Activated T-helper 1 cell treated with anti-CD3 and anti-CD28 coated beads, Interleukin-2, amount 50 U/mL, for 16 hours (primary cell): ENCODE results near the gene TNFAIP3.
"Not testable (repeated sequence)": the region's sequence is repeated elsewhere in the genome, so short reads cannot be mapped to it uniquely, and the experiment has no call there.

Experiments used
- DNase-seq, 2 donors: peaks; one replicate each; pipeline ENCODE4 v3.0.0-alpha.2; 2020; ENCODE audit warnings: low read depth in 1 of 2, low spot score in 1 of 2

The TNFAIP3 gene

DNA sequence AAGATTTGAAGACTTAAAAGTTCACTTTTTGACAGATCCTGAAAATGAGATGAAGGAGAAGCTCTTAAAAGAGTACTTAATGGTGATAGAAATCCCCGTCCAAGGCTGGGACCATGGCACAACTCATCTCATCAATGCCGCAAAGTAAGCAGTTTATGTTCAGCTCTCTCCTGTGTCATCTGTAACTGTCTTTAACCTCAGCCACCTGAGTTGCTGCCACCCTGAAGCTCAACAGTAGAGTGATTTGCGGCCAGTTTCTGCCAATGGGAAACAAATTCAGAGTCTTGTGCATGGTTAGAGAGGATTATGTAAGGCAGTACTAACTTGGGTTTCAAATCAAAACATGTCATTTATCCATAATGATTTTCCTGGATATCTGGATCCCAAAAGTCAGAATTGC is 10.1 kb downstream of the TNFAIP3 start:
- DNase-seq: no peak

- no peak for DNase-seq
Measured at GRCh38 chr6:137877606-137878005, 10.5 kb downstream of the TNFAIP3 start.

- no peak for DNase-seq
Measured at GRCh38 chr6:137878029-137878428, 11.0 kb downstream of the TNFAIP3 start.

- DNase-seq: no peak
Measured at GRCh38 chr6:137878486-137879285, 11.6 kb downstream of the TNFAIP3 start.

DNA sequence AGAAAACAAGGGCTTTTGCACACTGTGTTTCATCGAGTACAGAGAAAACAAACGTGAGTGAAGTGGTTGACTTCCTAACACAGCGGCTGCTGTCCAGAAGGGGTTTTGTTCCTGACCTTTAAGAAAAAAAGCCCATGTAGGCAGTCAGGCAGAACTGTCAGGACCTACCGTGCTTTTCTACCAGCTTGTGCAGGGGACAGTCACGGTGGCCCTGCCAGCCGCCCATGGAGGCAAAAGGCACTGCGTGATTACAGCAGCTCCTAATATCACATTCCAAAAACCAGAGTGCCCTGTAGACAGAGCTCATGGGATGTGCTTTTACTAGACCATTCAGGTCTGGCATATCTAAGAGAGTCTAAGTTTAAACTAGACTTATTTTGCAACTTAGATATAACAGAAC is 12.2 kb downstream of the TNFAIP3 start:
- no peak for DNase-seq

- no peak for DNase-seq
Measured at GRCh38 chr6:137879885-137880745, 13.1 kb downstream of the TNFAIP3 start.

DNA sequence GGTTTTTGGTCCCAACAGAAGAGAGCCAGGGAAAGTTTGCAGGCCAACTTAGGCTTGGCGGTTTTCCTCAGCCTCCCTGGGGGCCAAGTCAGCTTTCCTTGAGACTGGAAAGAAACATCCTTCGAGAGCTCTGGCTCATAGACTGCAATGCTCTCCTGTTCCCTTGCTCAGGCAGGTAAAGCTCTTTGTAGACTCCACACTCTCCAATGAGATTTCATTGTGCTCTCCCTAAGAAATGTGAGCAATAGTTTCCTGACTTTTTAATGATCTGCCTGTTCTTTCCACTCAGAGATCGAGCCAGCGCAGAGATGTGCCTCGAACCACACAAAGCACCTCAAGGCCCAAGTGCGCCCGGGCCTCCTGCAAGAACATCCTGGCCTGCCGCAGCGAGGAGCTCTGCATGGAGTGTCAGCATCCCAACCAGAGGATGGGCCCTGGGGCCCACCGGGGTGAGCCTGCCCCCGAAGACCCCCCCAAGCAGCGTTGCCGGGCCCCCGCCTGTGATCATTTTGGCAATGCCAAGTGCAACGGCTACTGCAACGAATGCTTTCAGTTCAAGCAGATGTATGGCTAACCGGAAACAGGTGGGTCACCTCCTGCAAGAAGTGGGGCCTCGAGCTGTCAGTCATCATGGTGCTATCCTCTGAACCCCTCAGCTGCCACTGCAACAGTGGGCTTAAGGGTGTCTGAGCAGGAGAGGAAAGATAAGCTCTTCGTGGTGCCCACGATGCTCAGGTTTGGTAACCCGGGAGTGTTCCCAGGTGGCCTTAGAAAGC is 13.9 kb downstream of the TNFAIP3 start:
- no peak for DNase-seq

DNA sequence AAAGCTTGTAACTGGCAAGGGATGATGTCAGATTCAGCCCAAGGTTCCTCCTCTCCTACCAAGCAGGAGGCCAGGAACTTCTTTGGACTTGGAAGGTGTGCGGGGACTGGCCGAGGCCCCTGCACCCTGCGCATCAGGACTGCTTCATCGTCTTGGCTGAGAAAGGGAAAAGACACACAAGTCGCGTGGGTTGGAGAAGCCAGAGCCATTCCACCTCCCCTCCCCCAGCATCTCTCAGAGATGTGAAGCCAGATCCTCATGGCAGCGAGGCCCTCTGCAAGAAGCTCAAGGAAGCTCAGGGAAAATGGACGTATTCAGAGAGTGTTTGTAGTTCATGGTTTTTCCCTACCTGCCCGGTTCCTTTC is 14.4 kb downstream of the TNFAIP3 start:
- DNase-seq: no peak

- no peak for DNase-seq
Measured at GRCh38 chr6:137882225-137882961, 15.3 kb downstream of the TNFAIP3 start.

GRCh38 chr6:137883400-137884148 is 16.5 kb downstream of the TNFAIP3 start:
- DNase-seq: no peak

- DNase-seq: no peak
Measured at GRCh38 chr6:137884149-137884909, 17.3 kb downstream of the TNFAIP3 start.

- DNase-seq: not testable (repeated sequence)
Measured at GRCh38 chr6:137884910-137885229, 17.8 kb downstream of the TNFAIP3 start.

DNA sequence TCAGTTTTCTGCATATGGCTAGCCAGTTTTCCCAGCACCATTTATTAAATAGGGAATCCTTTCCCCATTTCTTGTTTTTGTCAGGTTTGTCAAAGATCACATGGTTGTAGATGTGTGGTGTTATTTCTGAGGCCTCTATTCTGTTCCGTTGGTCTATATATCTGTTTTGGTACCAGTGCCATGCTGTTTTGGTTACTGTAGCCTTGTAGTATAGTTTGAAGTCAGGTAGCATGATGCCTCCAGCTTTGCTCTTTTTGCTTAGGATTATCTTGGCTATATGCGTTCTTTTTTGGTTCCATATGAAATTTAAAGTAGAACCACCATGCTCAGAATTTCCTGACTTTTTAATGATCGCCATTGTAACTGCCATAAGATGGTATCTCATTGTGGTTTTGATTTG is 19.2 kb downstream of the TNFAIP3 start:
- not testable (repeated sequence) for DNase-seq

GRCh38 chr6:137890983-137891537 is 24.0 kb downstream of the TNFAIP3 start:
- no peak for DNase-seq

GRCh38 chr6:137892271-137892708 is 25.2 kb downstream of the TNFAIP3 start:
- no peak for DNase-seq

DNA sequence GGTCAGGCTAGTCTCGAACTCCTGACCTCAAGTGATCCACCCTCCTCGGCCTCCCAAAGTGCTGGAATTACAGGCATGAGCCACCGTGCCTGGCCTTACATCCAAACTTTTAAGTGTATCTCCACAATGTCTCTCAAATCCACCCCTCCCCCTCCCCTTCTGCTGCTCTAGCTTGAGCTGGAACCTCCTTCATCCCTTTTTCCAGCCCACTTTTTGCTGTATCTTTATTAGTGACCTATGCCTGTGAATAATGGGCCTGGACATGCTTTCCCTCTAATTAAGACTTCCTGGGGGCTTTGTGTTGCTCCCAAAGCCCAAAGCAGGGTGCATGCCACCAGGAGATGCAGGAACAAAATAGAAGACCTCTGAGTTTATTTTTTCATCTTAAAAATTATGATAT is 26.1 kb downstream of the TNFAIP3 start:
- DNase-seq: no peak

GRCh38 chr6:137893726-137894125 is 26.7 kb downstream of the TNFAIP3 start:
- no peak for DNase-seq

- DNase-seq: not testable (repeated sequence)
Measured at GRCh38 chr6:137894378-137894777, 27.3 kb downstream of the TNFAIP3 start.

- no peak for DNase-seq
Measured at GRCh38 chr6:137894779-137895385, 27.8 kb downstream of the TNFAIP3 start.
